GM19239 (cell line): Measurements from ENCODE around the gene ZFPM1.
"Not testable (repeated sequence)": the region's sequence is repeated elsewhere in the genome, so short reads cannot be mapped to it uniquely, and the experiment has no call there.

ENCODE experiments used
- DNase-seq: peaks from one replicate; pipeline ENCODE4 v3.0.0; 2011; ENCODE audit warnings: low spot score; ENCODE audit not compliant: insufficient read length
- FAIRE-seq: peaks from 2 replicates; lab custom pipeline; 2011; peaks lifted over from hg19 to GRCh38; lab: Jason Lieb, UNC

The ZFPM1 gene

DNA sequence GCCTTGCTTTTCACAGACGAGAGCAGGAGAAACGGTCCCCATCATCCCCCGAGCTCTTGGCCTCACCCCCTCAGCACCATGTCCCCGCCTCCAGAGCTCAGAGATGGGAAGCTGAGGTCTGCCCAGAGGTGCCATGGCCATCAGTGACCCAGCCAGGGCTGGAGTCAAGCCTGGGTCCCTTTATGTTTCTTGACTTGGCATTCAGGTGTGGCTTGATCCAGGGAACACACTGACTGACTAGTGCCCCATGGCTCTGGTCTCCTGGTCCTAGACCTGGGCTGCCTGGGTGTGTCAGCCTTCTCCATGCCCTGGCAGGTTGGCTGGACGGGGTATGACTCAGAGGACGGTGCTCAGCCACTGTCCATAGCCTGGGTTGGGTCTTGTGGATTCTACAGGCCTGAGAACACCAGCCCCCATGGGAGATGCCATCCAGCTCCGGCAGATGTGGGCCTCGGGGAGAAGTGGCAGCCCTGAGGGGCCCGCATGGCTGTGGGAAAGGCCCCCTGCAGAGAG is 54.2 kb downstream of the ZFPM1 start:
- DNase-seq (no peak), FAIRE-seq (no peak)

DNA sequence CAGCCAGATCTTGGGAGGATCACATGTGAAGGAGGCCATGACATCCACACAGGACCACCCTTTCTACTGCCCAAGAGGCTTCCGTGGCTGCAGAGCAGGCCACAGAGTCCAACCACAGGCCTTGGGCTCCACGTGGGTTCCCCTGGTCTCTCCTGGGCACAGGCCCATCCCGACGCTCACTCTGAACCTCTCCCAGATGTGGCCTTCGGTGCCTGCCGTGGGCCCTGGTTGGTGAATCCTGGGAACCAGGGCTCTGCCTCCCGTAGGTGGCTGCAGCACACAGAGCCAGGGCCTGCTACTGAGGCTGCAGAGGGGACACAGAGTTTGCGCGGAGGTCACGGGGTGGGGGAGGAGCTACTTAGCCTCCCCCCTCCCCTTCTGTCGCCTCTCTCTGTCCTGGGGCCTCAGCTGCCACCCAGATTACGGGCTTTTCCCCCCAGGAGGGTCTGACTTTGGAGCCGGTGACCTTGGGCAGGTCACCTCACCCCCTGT is 55.3 kb downstream of the ZFPM1 start:
- DNase-seq (no peak), FAIRE-seq (no peak)

GRCh38 chr16:88508868-88509748 is 56.0 kb downstream of the ZFPM1 start:
- FAIRE-seq (no peak), DNase-seq (no peak)

DNA sequence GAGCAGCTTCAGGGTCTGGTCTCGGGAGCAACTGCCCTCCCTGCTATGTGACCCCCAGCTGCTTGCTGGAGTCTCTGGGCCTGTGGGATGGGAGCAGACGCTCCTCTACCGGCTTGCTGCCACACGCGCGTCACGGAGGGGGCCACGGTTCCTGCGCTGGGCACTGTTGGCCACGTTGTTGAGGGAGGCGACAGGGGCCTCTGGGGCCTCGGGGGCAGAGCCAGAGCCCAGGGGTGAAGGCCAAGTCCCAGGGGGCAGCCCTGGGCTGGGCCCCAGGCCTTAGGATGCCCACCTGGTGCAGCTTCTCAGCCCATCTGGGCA is 56.6 kb downstream of the ZFPM1 start:
- DNase-seq (no peak), FAIRE-seq (no peak)

DNA sequence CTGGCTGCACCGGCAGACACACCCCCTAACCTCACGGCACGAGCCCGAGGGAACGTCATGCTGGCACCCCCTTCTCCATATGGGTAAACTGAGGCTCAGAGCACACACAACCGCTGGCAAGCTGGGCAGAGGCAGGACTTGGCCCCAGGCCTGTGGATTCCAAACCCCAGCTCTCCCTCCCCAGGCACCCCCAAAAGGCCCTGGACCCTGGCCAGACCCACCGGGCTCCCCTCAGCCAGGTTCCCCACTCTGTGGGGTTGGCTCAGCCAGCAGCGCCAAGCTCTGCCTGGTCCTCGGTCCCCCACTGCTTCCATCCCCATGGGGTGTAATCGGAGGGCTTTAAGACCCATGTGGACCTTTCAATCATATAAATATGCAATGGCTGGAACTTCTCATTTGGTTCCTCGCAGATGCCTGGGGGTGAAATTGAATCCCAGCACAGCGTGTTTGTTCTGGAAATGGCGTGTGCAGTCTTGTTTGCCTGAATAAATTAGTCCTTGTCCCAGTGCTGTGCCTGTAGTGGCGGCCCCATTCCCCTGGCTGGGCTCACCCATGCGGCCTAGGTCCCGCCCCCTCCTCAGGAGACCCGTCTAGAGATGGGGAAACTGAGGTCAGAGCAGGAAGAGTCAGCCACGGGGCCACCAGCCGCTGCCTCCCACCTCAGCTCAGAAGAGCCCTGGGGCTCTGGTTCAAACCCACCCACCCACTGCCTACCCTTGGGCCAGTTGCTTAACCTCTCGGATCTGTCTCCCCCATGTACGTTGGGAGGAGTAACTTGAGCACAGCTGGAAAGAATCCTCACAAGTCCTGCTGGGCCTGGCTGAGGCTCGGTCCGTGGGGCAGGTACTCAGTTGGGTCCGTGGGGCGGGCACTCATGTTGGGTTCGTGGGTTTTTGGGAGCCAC is 57.3 kb downstream of the ZFPM1 start:
- FAIRE-seq (no peak), DNase-seq (no peak)

DNA sequence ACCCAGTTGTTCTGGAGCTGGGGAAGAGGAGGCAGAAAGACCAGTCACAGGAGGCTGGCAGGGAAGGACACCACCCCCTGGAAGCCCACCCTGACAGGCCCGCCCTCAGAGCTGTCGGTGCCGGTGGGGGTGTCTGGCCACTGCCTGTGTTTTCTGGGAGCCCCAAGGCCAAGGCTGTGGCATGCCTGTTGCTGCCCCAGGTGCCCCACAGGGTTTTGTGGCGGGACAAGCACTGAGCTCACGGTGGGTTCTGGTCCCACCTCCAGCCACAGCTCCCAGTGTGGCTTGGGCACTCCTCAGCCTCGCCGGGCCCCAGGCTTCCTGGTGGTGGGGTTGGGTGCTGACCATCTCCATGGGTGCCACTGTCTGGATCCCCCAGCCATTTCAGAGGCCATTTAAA is 58.0 kb downstream of the ZFPM1 start:
- FAIRE-seq, result no peak
- no peak for DNase-seq

- no peak for FAIRE-seq
Measured at GRCh38 chr16:88511906-88512305, 58.8 kb downstream of the ZFPM1 start.

DNA sequence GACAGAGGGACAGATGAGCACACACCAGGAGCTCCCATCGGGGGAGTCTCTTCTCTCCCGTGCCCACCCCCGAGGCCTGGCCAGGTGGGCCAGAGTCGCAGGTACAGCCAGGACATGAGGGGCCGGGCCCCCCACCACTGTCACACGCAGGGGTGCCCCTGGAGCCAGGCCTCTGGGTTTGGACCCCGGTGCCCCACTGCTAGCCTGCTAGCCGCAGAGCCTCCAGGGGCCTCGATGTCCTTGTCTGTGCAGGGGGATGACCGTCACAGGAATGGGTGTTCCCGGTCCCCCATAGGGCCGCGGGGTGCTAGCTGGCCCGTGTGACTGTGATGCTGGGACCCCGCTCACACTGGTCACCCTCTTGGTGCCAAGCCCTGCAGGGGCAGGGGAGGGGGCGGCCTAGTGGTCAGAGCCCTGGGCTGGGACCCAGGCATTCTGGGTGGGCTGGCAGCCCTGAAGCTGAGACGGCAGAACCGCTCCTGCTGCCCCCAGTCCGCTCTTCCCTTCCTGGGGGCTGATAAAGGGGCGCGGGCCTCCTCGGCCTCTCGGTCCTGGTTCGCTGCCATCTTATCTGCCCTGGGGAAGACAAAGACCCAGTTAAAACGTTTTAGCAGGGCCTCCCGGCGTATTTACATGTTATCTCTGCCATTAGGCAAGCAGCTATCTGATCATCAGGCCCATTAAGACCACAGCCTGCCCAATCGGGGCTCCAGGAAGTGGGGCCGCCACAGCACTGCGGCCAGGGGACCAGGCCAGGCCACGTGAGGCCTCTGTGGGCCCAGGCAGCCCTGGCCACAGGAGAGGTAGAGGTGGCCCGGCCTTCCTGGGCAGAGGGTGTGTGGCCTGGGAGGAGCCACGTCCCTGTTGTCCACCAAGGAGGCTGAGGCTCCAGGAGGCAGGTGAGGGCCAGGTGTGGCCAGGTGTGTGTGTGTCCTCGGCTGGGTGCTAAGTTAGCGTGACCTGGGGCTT is 59.9 kb downstream of the ZFPM1 start:
- FAIRE-seq, result no peak
- no peak for DNase-seq

More at GRCh38 chr16:88511906-88512305, 58.8 kb downstream of the ZFPM1 start:
- DNase-seq, result no peak

- DNase-seq (no peak), FAIRE-seq (no peak)
Measured at GRCh38 chr16:88514070-88514469, 61.0 kb downstream of the ZFPM1 start.

DNA sequence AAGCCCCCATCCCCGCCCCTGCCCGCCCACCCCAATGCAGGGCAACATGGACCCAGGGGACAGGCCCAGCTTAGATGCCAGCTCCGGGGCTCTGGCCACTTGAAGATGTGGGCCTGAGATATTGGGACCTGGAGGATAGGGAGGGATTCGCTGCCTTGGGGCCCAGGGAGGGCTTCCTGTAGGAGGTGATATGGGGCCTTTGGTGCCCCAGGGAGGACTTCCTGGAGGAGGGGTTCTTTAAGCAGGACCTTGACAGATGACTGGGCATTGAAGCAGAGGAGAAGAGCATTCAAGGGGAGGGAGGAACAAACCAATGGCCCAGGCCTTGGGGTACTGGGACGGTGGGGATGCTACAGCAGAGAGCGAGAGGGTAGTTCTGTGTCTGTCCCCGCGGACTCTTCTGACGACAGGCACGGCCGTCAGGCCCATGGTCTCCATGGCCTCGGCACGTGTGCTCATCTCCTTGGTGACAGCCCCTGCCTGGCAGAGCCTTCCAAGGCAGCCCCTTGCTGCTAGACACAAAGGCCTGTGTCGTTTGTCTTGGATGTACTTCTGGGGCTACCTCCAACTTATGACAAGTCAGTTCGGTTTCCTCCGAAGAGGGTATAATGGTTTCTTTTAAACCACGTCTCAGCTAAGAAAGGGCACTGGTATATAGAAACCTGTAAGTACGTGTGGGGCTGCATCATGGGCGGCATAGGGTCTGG is 61.6 kb downstream of the ZFPM1 start:
- no peak for FAIRE-seq
- DNase-seq, result no peak

- FAIRE-seq, result no peak
- no peak for DNase-seq
Measured at GRCh38 chr16:88515371-88515770, 62.3 kb downstream of the ZFPM1 start.

DNA sequence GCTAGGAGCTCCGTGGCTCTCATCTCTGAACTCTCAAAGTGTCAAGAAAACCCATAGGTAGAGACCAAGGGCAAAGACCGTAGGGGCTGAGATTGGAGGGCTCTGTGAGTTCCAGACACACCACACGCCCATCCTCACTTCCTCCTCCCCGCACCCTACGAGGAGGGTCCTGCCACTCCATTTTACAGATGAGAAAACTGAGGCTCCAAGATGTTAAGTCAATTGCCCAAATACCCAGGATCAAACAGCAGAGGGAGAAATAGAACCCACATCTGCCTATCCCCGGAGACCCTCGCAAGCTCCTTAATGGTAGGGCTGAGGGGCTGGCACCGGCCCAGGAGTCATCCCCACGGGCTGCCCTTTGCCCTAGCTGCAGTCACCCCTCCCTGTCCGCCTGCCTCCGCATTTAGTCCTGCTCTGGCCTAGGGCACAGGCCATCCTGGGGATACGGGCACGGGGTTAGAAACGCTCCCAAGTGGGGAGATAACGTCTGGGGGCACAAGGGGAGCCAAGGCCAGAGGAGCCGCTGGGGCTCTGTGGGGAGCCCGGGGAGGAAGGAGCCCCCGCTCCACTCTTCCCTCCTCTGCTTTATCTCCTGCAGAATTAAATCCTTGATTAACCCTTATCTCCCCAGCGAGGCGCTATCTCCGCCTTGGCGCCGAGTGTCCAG is 63.0 kb downstream of the ZFPM1 start:
- DNase-seq (no peak), FAIRE-seq (no peak)

DNA sequence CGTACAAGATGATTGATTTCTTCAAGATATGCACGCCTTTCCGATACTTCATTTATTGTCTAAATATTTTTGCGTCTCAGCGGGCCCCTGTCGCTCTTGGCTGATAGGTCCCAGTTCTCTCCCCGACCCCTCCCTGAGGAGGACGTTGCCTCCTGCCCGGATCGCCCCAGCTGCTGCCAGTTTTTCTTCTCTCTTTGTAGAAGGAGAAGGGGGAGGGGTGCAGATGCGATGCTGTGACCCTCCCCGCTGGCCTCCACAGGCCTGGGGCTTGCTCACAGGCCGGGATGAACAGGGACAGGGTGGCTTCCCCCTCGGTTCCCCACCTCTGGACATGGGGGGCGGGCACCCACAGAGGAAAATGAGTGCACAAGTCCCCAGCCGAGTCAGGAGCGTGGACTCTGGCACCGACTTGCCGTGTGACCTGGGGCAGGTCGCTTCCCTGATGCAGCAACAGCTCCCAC is 63.6 kb downstream of the ZFPM1 start:
- FAIRE-seq, result no peak
- DNase-seq, result no peak

GRCh38 chr16:88517208-88517774 is 64.2 kb downstream of the ZFPM1 start:
- FAIRE-seq, DNase-seq: not testable (repeated sequence)

- not testable (repeated sequence) for DNase-seq, FAIRE-seq
Measured at GRCh38 chr16:88518411-88519111, 65.5 kb downstream of the ZFPM1 start.

GRCh38 chr16:88519240-88519639 is 66.2 kb downstream of the ZFPM1 start:
- DNase-seq (no peak), FAIRE-seq (no peak)

DNA sequence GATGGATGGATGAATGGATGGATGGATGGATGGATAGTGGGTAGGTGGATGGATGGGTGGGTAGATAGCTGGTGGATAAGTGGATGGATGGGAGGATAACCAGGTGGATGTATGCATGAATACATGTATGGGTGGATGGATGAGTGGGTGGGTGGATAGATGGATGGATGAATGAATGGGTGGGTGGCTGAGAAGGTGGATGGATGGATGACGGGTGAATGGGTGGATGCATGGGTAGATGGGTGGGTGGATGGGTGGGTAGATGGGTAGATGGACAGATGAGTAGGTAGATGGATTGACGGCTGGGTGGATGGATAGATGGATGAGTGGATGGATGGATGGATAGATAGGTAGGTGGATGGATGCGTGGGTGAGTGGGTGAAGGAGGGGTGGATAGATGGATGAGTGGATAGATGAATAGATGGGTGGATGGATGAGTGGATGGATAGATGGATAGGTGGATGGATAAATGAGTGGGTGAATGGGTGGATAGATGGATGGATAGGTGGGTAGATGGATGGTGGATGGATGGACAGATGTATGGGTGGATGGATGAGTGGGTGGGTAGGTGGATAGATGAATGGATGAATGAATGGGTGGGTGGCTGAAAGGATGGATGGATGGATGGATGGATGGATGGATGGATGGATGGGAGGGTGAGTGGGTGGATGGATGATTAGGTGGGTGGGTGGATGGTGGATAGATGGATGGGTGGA is 67.0 kb downstream of the ZFPM1 start:
- DNase-seq (no peak), FAIRE-seq (no peak)
